ENCODE data around the gene CEBPG.

- TF ChIP-seq POLR2A (IDR thresholded peaks at IDR 0.05) (no peak), EP300 (IDR thresholded peaks at IDR 0.05; ENCODE audit: low read depth) (no peak), POLR2AphosphoS5 (IDR thresholded peaks at IDR 0.05) (no peak)
- TF ChIP-seq, protein P1, sequence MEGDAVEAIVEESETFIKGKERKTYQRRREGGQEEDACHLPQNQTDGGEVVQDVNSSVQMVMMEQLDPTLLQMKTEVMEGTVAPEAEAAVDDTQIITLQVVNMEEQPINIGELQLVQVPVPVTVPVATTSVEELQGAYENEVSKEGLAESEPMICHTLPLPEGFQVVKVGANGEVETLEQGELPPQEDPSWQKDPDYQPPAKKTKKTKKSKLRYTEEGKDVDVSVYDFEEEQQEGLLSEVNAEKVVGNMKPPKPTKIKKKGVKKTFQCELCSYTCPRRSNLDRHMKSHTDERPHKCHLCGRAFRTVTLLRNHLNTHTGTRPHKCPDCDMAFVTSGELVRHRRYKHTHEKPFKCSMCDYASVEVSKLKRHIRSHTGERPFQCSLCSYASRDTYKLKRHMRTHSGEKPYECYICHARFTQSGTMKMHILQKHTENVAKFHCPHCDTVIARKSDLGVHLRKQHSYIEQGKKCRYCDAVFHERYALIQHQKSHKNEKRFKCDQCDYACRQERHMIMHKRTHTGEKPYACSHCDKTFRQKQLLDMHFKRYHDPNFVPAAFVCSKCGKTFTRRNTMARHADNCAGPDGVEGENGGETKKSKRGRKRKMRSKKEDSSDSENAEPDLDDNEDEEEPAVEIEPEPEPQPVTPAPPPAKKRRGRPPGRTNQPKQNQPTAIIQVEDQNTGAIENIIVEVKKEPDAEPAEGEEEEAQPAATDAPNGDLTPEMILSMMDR (IDR thresholded peaks at IDR 0.05), result no peak
Measured at GRCh38 chr19:33324628-33325027, 48.9 kb upstream of the CEBPG start.

Measured in transverse colon (tissue), 4 donors.